ENCODE results near the gene IL4I1. TPM values are rescaled to one million over a fixed set of nuclear protein-coding genes. Genes with fewer than 3 reads are reported as not detected.

IL4I1 gene
- total RNA-seq, 1 donor from 2014 or later = 0.35 TPM

GRCh38 chr19:49895566-49896297 lies 955 bp downstream of the IL4I1 start:
- DNase-seq (ENCODE audit: low read depth) = no peak

GRCh38 chr19:49894879-49895565 lies 1.7 kb downstream of the IL4I1 start:
- DNase-seq (ENCODE audit: low read depth) = no peak

- DNase-seq (ENCODE audit: low read depth) = no peak
Measured at GRCh38 chr19:49894011-49894664, 2.5 kb downstream of the IL4I1 start.

DNA sequence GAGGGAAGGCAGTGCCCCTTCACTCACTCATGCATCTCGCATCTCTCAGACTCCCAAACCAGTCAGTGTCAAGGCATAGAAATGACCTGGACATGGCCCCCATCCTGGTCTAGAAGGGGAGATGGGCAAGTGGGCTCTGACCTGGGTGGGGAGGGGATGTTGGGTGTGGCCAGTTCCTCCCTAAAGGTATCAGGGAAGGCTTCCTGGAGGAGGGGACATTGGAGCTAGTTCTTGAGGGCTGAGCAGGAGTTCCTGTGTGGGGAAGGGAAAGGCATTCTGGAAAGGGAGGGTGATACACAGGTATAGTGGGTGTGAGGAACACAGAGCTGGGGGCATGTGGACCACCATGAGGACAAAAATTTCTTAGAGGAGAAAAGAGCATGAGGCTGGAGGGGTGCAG lies 4.0 kb downstream of the IL4I1 start:
- DNase-seq (ENCODE audit: low read depth) = no peak

DNA sequence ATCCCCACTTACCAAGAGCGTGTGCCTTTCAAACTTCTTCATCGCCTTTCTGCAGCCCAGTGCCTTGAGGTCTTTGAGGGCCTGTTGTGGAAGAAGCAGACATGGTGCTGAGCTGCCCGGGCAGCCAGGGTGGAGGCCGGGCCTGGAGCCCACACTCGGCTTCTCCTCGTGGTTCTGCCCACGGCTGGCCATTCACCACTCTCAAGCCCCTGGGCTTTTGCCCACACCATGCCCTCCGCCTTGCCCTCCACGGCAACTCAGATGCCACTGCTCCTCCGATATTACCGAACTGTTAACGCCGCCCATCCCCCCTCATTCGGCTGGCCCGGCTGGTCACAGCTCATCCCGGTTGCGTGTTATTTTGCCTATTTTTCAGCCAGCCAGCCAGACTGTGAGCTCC lies 5.3 kb downstream of the IL4I1 start:
- DNase-seq (ENCODE audit: low read depth) = no peak

DNA sequence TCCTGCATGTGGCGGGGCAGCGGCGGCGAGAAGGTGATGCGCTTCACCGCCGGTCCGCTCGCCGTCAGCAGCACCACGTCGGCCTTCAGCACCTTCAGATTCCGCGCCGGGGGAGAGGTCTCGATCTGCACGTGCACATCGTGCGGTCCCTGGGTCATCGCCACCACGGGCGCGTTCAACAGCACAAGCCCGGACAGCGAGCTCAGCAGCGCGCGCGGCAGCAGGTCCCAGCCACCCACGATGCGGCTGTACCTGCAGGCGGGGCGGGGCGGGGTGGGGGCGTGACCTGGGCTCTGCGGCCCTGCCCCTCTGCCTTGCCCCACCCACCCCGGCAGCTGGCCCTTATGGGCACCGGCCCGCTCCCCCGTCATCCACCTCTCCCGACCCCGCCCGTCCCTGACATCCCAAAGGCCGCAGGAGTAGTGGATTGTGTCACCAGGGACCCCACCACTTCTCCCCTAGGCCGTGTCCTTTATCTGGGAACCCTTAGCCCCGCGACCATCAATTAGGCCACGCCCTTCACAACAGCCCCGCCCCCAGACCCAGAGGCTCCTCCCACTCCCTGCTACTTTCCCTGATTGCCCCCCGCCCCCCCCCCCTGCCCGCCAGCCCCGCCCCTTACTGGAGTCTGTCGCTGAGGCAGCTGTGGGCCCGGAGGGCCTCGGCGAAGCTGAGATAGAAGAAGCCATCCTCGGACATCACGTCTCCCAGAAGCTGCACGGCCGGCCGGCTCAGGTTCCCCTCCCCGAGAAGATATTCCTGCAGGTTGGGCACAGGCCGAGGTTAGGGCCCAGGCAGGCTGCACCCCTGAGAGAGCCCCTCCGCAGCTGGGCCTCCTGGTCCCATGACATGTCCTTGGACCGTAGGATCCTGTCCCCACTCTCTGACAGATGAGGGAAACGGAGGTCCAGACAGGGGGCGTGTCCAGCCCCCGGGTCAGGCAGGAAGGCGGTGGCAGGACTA lies 6.1 kb downstream of the IL4I1 start:
- DNase-seq (ENCODE audit: low read depth) = no peak

DNA sequence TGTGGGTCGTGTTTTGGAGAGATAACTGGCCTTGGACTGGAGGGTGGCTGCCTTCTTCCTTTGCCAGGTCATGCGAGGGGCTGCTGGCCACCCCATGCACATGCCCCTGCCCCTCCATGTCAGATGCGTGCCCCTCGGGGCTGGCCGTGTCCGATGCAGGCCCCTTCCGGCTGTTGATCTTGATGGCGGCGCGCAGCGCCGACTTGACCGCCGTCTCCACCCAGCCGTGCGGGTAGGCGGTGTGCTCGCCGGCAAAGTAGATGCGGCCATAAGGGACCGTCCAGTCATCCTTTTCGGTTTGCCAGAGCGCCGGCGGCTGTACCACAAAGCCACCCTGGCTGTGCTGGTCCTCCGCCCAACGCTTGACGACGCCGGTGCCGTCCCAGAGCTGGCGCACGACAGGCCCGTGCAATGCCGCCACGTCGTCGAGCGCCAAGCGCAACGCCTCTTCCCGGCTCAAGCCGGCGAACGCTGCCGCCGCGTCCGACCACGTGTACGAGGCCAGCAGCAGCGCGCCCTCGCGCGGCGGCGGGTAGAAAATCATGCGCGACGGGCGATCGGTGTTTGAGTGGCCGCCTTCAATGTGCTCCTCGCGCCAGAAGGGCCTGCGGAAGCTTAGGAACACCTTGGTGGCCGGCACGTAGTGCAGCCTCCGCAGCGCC lies 6.9 kb downstream of the IL4I1 start:
- no peak for DNase-seq (ENCODE audit: low read depth)

DNA sequence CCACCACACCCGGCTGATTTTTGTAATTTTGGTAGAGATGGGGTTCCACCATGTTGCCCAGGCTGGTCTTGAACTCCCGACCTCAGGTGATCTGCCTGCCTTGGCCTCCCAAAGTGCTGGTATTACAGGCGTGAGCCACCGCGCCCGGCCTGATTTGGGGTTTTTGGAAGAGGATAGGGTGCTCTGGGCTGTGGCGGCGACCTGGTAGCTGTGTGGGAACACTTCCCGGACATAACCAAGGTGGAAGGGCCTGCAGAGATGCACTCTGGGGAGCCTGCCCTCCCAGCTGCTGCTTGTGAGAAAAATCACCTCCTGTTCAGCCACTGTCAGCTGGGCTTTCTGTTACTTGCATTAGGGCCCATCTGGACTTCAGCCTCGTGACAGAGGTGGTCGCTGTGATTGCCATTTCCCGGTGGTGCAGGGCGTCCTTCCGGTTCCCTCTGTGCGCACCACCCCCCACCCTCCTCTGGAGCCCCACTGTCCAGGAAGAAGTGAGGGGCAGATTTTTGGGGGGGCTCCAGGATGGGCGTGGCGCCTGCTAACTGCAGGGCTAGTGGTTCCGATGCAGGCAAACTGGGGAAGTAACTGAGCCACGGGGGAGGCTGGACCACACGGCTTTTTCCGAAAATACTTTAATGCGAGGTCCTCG lies 7.5 kb downstream of the IL4I1 start:
- DNase-seq (ENCODE audit: low read depth) = no peak

GRCh38 chr19:49888510-49888824 lies 8.2 kb downstream of the IL4I1 start:
- no peak for DNase-seq (ENCODE audit: low read depth)

- DNase-seq (ENCODE audit: low read depth) = no peak
Measured at GRCh38 chr19:49887665-49888509, 8.8 kb downstream of the IL4I1 start.

GRCh38 chr19:49887037-49887664 lies 9.5 kb downstream of the IL4I1 start:
- DNase-seq (ENCODE audit: low read depth) = no peak

DNA sequence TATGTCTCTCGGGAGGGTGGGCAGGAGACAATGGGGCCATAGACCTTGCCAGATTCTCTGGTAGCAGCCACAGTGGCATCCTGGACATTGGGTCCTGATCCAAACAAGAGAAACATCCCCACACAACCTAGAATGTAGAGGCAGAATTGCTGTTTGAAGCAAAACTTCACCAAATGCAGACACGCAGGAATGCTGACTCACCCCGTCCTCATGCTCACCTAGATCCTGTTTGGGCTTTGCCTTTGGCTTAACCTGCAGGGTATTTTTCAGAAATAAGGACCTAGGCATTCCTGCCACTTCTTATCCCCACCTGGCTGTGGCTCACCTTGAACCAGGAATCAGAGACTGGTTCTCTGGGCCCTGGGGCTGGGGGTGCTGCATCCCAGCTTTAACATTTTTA lies 11.9 kb downstream of the IL4I1 start:
- DNase-seq (ENCODE audit: low read depth) = no peak

- DNase-seq (ENCODE audit: low read depth) = no peak
Measured at GRCh38 chr19:49884109-49884508, 12.6 kb downstream of the IL4I1 start.

DNA sequence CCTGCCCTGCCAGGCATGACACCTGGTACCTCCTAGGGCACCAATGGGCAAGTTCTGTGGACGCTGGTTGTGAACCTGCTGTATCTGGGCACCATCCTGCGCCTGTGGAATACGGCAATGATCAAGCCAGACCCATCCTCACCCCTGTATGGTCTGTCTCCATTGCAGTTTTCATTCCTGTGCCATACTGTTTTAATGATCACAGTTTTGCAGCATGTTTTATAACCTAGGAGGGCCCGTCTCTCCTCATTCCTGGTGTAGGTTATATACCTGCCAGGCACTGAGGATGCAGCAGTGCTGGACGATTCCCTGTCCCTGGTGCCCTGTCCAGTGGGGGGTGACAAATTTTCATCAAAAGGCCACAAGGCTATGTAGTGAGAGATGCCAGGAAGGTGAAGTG lies 13.6 kb downstream of the IL4I1 start:
- DNase-seq (ENCODE audit: low read depth) = no peak

- no peak for DNase-seq (ENCODE audit: low read depth)
Measured at GRCh38 chr19:49882643-49883042, 14.0 kb downstream of the IL4I1 start.

- no peak for DNase-seq (ENCODE audit: low read depth)
Measured at GRCh38 chr19:49881672-49882394, 14.9 kb downstream of the IL4I1 start.

GRCh38 chr19:49881186-49881585 lies 15.5 kb downstream of the IL4I1 start:
- no peak for DNase-seq (ENCODE audit: low read depth)

- DNase-seq (ENCODE audit: low read depth) = no peak
Measured at GRCh38 chr19:49880162-49880869, 16.4 kb downstream of the IL4I1 start.

All from myocyte (in vitro differentiated cells).